Muscle of arm (tissue), 12 donors: Measurements from ENCODE around the gene IL16. TPM values are rescaled to one million over a fixed set of nuclear protein-coding genes. Genes with fewer than 3 reads are reported as not detected.

Experiments used
- DNase-seq: peaks from one replicate; pipeline ENCODE4 v3.0.0-alpha.2; 2013
- polyA plus RNA-seq, 12 donors: library from polyadenylated mRNA; unstranded; fragments of 120-200 nt; gene quantifications; one replicate each; pipeline ENCODE4 v1.2.1, GENCODE V29; 2013; ENCODE audit not compliant: insufficient read length in 12 of 12

IL16 gene
- polyA plus RNA-seq, 12 donors, result 5.5 to 19.8 (median 7.6) TPM; not detected in 1

- DNase-seq, result no peak
These were observed 58.2 kb downstream of the IL16 start for GRCh38 chr15:81254916-81255290.

GRCh38 chr15:81255315-81255957, 58.8 kb downstream of the IL16 start:
- DNase-seq, result no peak

- no peak for DNase-seq
These were observed 59.3 kb downstream of the IL16 start for GRCh38 chr15:81255958-81256320.

- DNase-seq, result no peak
These were observed 60.2 kb downstream of the IL16 start for GRCh38 chr15:81256916-81257315.

GRCh38 chr15:81257435-81257834, 60.8 kb downstream of the IL16 start:
- DNase-seq, result no peak

- no peak for DNase-seq
These were observed 61.8 kb downstream of the IL16 start for GRCh38 chr15:81258455-81258854.

- DNase-seq, result no peak
These were observed 63.1 kb downstream of the IL16 start for GRCh38 chr15:81259760-81260298.

- no peak for DNase-seq
These were observed 64.6 kb downstream of the IL16 start for GRCh38 chr15:81261172-81261811.

GRCh38 chr15:81263477-81263876, 66.8 kb downstream of the IL16 start:
- no peak for DNase-seq

- DNase-seq, result no peak
These were observed 67.6 kb downstream of the IL16 start for GRCh38 chr15:81264072-81264857.

- no peak for DNase-seq
These were observed 68.7 kb downstream of the IL16 start for GRCh38 chr15:81265256-81265943.

GRCh38 chr15:81265944-81266775, 69.5 kb downstream of the IL16 start:
- DNase-seq, result peak; percentile 84

- no peak for DNase-seq
These were observed 71.7 kb downstream of the IL16 start for GRCh38 chr15:81268340-81268739.

- no peak for DNase-seq
These were observed 72.4 kb downstream of the IL16 start for GRCh38 chr15:81268881-81269601.

- no peak for DNase-seq
These were observed 73.5 kb downstream of the IL16 start for GRCh38 chr15:81270188-81270587.

GRCh38 chr15:81270781-81271491, 74.3 kb downstream of the IL16 start:
- DNase-seq, result no peak

- no peak for DNase-seq
These were observed 75.3 kb downstream of the IL16 start for GRCh38 chr15:81271761-81272644.

- DNase-seq, result no peak
These were observed 76.5 kb downstream of the IL16 start for GRCh38 chr15:81273200-81273599.

- DNase-seq, result no peak
These were observed 77.2 kb downstream of the IL16 start for GRCh38 chr15:81273855-81274254.
